GM23338 (cell line): Measurements from ENCODE around the gene IRF5. TPM values are rescaled to one million over a fixed set of nuclear protein-coding genes. Genes with fewer than 3 reads are reported as not detected.
A peak's percentile ranks its signal among the peaks of the same experiment; 100 is the strongest.

Experiments
- ATAC-seq: fragments of 200-7000 bp; cut with Tn5 transposase; 3 replicates; pipeline ENCODE4 v1.9.1; 2020
- DNase-seq: peaks from one replicate; pipeline ENCODE4 v3.0.0-alpha.2; 2015; ENCODE audit warnings: low spot score
- H2AFZ ChIP-seq: fragments of 200-600 bp; sonication (generic); 2 replicates; pipeline ENCODE4 v1.8.0; 2016; ENCODE audit warnings: antibody characterized with exemption, mild to moderate bottlenecking, moderate library complexity
- H3F3A ChIP-seq: fragments of 200-600 bp; sonication (generic); replicated peaks from 2 replicates; pipeline ENCODE4 v1.8.0; 2017; ENCODE audit warnings: antibody characterized with exemption, mixed run types, low read depth
- H3K27ac ChIP-seq: fragments of 200-600 bp; sonication (generic); 2 replicates; pipeline ENCODE4 v1.6.1; 2016; ENCODE audit warnings: low read depth
- H3K27me3 ChIP-seq: fragments of 200-600 bp; sonication (generic); 2 replicates; pipeline ENCODE4 v1.8.0; 2016; ENCODE audit warnings: mild to moderate bottlenecking, mixed run types, moderate library complexity; ENCODE audit not compliant: insufficient read depth
- H3K36me3 ChIP-seq: fragments of 200-600 bp; sonication (generic); 2 replicates; pipeline ENCODE4 v1.8.0; 2016; ENCODE audit warnings: mild to moderate bottlenecking; ENCODE audit not compliant: insufficient read depth
- H3K4me1 ChIP-seq: fragments of 200-600 bp; sonication (generic); 2 replicates; pipeline ENCODE4 v1.8.0; 2016; ENCODE audit warnings: mild to moderate bottlenecking, moderate library complexity; ENCODE audit not compliant: insufficient read depth
- H3K4me2 ChIP-seq: fragments of 200-600 bp; sonication (generic); 2 replicates; pipeline ENCODE4 v1.7.1; 2017; ENCODE audit warnings: mixed run types
- H3K4me3 ChIP-seq: fragments of 200-600 bp; sonication (generic); 2 replicates; pipeline ENCODE4 v1.6.1; 2016; ENCODE audit warnings: mixed run types
- H3K79me2 ChIP-seq: fragments of 200-600 bp; sonication (generic); replicated peaks from 2 replicates; pipeline ENCODE4 v1.8.0; 2017; ENCODE audit warnings: mild to moderate bottlenecking; ENCODE audit not compliant: insufficient read depth
- H3K9me2 ChIP-seq: fragments of 200-600 bp; sonication (generic); 2 replicates; pipeline ENCODE4 v1.8.0; 2017; ENCODE audit not compliant: insufficient read depth
- H4K20me1 ChIP-seq: fragments of 200-600 bp; sonication (generic); replicated peaks from 2 replicates; pipeline ENCODE4 v1.8.0; 2017; ENCODE audit warnings: mild to moderate bottlenecking; ENCODE audit not compliant: insufficient read depth
- H3K27ac Mint-ChIP-seq: 2 replicates; pipeline ENCODE4 v1.8.0; 2020; ENCODE audit warnings: inconsistent platforms, mild to moderate bottlenecking, moderate library complexity, mixed read lengths
- H3K27me3 Mint-ChIP-seq: 3 replicates; pipeline ENCODE4 v1.8.0; 2022; ENCODE audit warnings: low read depth, mild to moderate bottlenecking, moderate library complexity, mixed read lengths, inconsistent platforms; ENCODE audit not compliant: insufficient read depth, poor library complexity
- H3K36me3 Mint-ChIP-seq: 3 replicates; pipeline ENCODE4 v1.8.0; 2021; ENCODE audit warnings: low read depth, mild to moderate bottlenecking, inconsistent platforms, moderate library complexity, mixed read lengths
- H3K4me1 Mint-ChIP-seq: 3 replicates; pipeline ENCODE4 v1.8.0; 2020; ENCODE audit warnings: mild to moderate bottlenecking, inconsistent platforms, mixed read lengths
- H3K4me3 Mint-ChIP-seq: 3 replicates; pipeline ENCODE4 v1.8.0; 2021; ENCODE audit warnings: moderate library complexity, mild to moderate bottlenecking, inconsistent platforms, mixed read lengths
- H3K9me3 Mint-ChIP-seq: 3 replicates; pipeline ENCODE4 v1.8.0; 2020; ENCODE audit warnings: moderate library complexity, mild to moderate bottlenecking, inconsistent platforms, mixed read lengths
- ETS1 ChIP-seq: IDR thresholded peaks from 2 replicates; pipeline ENCODE4 v1.6.1; 2016; ENCODE audit warnings: antibody characterized with exemption
- EZH2 ChIP-seq: fragments of 200-600 bp; sonication (generic); IDR thresholded peaks from one replicate; pipeline ENCODE4 v1.8.0; 2017; ENCODE audit warnings: antibody characterized with exemption, mild to moderate bottlenecking, low read depth; ENCODE audit not compliant: unreplicated experiment
- ZNF331 ChIP-seq: fragments of 250-450 bp; sonication (Bioruptor Pico); IDR thresholded peaks from 2 replicates; pipeline ENCODE4 v1.5.0; 2020; ENCODE audit warnings: low read depth, mild to moderate bottlenecking, moderate library complexity
- ZNF462 ChIP-seq: fragments of 250-450 bp; sonication (Bioruptor Pico); IDR thresholded peaks from 2 replicates; pipeline ENCODE4 v1.5.0; 2020; ENCODE audit warnings: mild to moderate bottlenecking, moderate library complexity
- long read RNA-seq: library from polyadenylated mRNA; unstranded; transcript quantifications from one replicate; pipeline ENCODE4 v2.0.0, GENCODE V29; 2020; ENCODE audit not compliant: unreplicated experiment
- polyA plus RNA-seq: library from polyadenylated mRNA; unstranded; fragments of >200 nt; fragmentation: Nextera tagmentation; extraction: Ambion mirVana; gene quantifications from 2 replicates; pipeline ENCODE4 v1.2.1, GENCODE V29; 2016
- total RNA-seq: library from RNA; depleted of rRNA; stranded (reverse); fragments of >200 nt; shearing (Covaris generic); gene quantifications from 2 replicates; pipeline ENCODE4 v1.2.3, GENCODE V29; 2014; rRNA removed

The IRF5 gene
- total RNA-seq (1.1 and 3.7 TPM in 2 replicates), polyA plus RNA-seq (0.37 and 1.9 TPM in 2 replicates)
- long read RNA-seq: 0 reads

- ATAC-seq (peak; percentile 75), DNase-seq (peak; percentile 67)
- Histone ChIP-seq H3K9me2 (no peaks in the 10 kb centered on the region), H2AFZ (peak within 1 kb of the TSS; percentile 96), H3K4me1 (no peaks in the 10 kb centered on the region), H3K4me3 (peak within 1 kb of the TSS; percentile 61), H3K79me2 (no peaks in the 10 kb centered on the region), H3F3A (0 out of 2 replicates have a peak, but pooled peaks cover 5% of the 10 kb centered on the region), H3K27ac (no peak within 1 kb of the TSS), H3K36me3 (no peaks in the 10 kb centered on the region), H3K4me2 (peak within 1 kb of the TSS; percentile 86), H4K20me1 (peaks cover 4% of the 10 kb centered on the region; the same call in 1 of the 2 replicates), H3K27me3 (peaks cover 61% of the 10 kb centered on the region)
- H3K4me1 Mint-ChIP-seq: peaks cover 14% of the 10 kb centered on the region
- H3K27ac Mint-ChIP-seq: no peak within 1 kb of the TSS
- H3K36me3 Mint-ChIP-seq: no peaks in the 10 kb centered on the region; the same call in 2 of the 3 replicates
- no peak for TF ChIP-seq ZNF462 (CRISPR knock-in tag)
- no peak for TF ChIP-seq ZNF331 (CRISPR knock-in tag)
- TF ChIP-seq ETS1: no peak
- TF ChIP-seq EZH2: no peak
- H3K4me3 Mint-ChIP-seq: peak within 1 kb of the TSS; percentile 81
- no peaks in the 10 kb centered on the region for H3K9me3 Mint-ChIP-seq
- H3K27me3 Mint-ChIP-seq: peaks cover 57% of the 10 kb centered on the region
These were observed at the start of gene IRF5 for GRCh38 chr7:128937647-128938543. TSS of gene IRF5 (plus strand) at chr7:128937927. CDS start at chr7:128942082, 4,155 bp downstream.
